IPS DF 6.9 (cell line): ENCODE data around the gene ESD.

Experiments
- DNase-seq: peaks from one replicate; pipeline ENCODE4 v3.0.0-alpha.2; 2013; ENCODE audit warnings: low read depth, low spot score
- H3K27ac ChIP-seq: one replicate; pipeline ENCODE4 v1.5.1; 2013; ENCODE audit warnings: low read length, control low read depth
- H3K27me3 ChIP-seq: 2 replicates; pipeline ENCODE4 v1.6.1; 2013; ENCODE audit warnings: mild to moderate bottlenecking, low read length; ENCODE audit not compliant: control insufficient read depth, insufficient read depth
- H3K36me3 ChIP-seq: 2 replicates; pipeline ENCODE4 v1.6.1; 2013; ENCODE audit warnings: low read length; ENCODE audit not compliant: control insufficient read depth, insufficient read depth
- H3K4me1 ChIP-seq: 2 replicates; pipeline ENCODE4 v1.6.1; 2013; ENCODE audit warnings: low read length; ENCODE audit not compliant: control insufficient read depth, insufficient read depth
- H3K4me3 ChIP-seq: 2 replicates; pipeline ENCODE4 v1.5.1; 2013; ENCODE audit warnings: mild to moderate bottlenecking, low read length
- H3K9me3 ChIP-seq: 2 replicates; pipeline ENCODE4 v1.6.1; 2013; ENCODE audit warnings: low read length, inconsistent platforms; ENCODE audit not compliant: control insufficient read depth, insufficient read depth
- WGBS: extraction: QIAGEN DNeasy Blood & Tissue Kit; methylation state at CpG from one replicate; pipeline ENCODE4 v1.1.7; 2013; ENCODE audit warnings: mixed read lengths, missing lambda C conversion rate; ENCODE audit not compliant: insufficient read length, insufficient coverage; 5-methylcytosine and 5-hydroxymethylcytosine counted together

Gene ESD

GRCh38 chr13:46728777-46729176 lies 68.2 kb downstream of the ESD start:
- WGBS: no CpG with 5 or more reads among the region's 7 CpGs
- peak; percentile 33 for DNase-seq
- Histone ChIP-seq H3K9me3 (no peaks in the 10 kb centered on the region), H3K27ac (no peak overlapping the region), H3K4me1 (no peaks in the 10 kb centered on the region), H3K4me3 (no peak overlapping the region), H3K27me3 (no peaks in the 10 kb centered on the region), H3K36me3 (no peaks in the 10 kb centered on the region)

GRCh38 chr13:46726347-46726746 lies 70.6 kb downstream of the ESD start:
- no peak overlapping the region for H3K4me3 ChIP-seq
- H3K36me3 ChIP-seq: no peaks in the 10 kb centered on the region
- H3K4me1 ChIP-seq: no peaks in the 10 kb centered on the region
- no peak overlapping the region for H3K27ac ChIP-seq
- DNase-seq: no peak
- no peaks in the 10 kb centered on the region for H3K27me3 ChIP-seq
- no peaks in the 10 kb centered on the region for H3K9me3 ChIP-seq
- WGBS: no CpG with 5 or more reads among the region's 5 CpGs
